ENCODE measurements around the gene RALGPS1.
A peak's percentile ranks its signal among the peaks of the same experiment; 100 is the strongest.

Gene RALGPS1

DNA sequence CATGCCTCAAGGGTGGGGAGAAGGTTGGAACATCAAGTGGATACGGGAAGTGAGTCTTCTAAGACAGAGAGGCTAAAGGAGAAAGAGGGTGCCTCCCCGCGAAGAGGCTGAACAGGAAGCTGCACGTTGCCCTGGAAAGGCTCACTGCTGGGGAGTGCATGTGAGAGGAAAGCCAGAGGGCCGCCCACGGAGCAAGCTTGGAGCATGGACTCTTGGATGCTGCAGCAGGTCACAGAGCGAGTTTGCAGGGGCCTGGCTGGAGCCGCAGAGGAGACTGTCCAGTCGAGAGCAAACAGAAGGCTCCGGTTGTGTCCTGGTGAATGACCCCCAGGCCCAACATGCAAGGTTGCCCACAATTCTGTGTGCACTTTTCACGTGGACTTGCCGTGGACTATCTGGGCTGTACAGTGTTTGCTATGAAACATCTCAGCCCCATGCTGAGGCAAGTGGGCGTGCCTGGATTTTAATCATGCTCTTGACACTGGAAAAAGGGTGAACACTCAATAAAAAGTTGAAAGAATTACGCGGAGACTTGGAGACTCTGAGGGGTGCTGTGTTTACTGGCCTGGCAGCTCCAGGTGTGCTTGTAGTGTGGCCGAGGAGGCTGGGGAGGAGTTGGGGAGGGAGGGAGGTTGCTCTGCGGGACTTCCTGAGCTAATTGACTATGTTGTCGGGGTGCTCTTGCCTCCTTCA, 295.5 kb downstream of the RALGPS1 start:
- no peak for DNase-seq (ENCODE audit: low read depth)

DNA sequence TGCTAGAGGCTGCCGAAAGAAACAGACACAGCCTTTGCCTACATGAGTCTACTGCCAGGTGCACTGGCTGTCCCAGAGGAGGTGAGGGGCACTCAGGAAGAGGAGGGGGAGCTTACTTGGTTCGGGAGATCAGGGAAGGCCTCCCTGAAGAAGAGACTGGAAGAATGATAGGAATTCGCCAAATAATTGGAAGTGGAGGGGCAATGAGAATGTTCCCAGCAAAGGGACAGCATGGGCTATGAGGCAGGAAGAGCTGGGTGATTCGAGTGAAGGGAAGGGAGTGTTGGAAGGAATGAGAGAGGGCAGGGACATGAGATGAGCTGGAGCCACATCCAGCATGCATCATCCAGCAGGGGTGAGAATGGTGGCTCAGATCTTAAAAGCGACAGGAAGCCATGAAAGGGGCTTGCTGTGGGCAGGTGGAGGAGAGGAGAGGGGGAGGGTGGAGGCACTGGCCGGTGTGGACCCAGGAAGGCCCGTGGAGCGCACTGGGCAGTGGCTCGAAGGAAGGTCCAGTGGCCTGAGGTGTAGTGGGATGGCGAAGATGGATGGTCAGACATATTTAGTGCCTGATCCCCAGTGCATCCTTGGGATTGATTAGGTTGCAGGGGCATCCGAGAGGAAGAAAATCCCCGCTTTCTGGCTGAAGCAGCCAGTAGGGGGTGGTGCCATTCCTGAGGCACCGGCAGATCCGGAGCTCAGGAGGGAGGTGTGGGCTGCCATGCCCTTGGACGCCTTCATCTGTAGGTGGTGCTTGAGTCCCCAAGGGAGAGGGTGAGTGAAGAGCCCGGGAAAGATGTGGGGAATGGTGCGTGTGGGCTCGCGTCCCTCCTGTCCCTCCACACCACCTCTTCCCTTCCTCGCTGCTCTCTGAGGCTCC, 296.5 kb downstream of the RALGPS1 start:
- DNase-seq (ENCODE audit: low read depth), result no peak

DNA sequence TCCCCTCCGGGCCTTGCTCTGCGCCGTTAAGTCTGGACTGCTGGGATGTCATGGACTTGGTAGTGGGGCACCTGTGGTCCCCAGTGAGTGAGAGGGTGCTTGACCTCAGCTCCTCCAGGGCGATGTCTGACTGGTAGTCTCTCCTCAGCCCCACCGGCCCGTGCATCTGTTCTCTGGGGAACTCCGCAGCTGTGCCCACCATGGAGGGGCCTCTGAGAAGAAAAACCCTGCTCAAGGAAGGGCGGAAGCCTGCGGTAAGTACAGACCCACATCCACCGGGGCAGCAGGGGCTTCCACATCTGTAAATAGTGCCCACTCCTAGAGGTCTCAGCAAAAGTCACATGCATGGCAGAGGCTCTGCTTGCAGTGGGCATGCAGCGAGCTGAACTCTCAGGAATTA, 297.4 kb downstream of the RALGPS1 start:
- DNase-seq (ENCODE audit: low read depth), result no peak

DNA sequence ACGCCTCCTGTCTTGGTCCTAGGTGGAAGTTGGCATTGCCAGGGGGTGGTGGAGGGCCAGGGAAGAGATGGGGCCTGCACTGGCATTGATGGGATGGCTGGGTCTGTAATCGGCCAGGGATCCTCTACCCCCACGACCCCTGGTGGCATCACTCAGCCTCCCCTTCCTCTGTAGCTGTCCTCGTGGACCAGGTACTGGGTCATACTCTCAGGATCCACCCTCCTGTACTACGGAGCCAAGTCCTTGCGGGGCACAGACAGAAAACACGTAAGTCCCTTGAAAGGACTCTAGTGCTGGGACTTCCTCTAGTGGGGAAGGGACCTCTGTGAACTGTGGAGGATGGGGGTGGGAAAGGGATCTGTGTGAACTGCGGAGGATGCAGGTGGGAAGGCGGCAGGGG, 297.9 kb downstream of the RALGPS1 start:
- DNase-seq (ENCODE audit: low read depth), result no peak

DNA sequence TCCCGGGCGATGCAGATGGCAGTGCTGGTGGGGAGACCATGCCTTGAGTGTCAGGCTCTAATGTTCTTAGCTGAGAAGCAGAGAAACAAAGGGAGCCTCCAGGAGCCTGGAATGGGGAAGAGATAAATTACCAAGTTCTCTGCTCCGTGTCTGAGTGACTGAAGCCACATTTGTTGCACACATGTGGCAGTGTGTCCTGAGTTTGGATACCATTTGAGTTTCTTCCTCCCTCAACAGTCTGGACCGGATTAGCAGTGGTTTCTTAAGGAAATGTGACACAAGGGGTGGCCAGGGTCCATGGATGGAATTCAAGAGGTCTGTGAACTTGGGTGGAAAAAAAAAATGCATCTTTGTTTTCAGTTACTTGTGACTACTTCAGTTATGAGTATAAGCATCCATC, 299.3 kb downstream of the RALGPS1 start:
- no peak for DNase-seq (ENCODE audit: low read depth)

DNA sequence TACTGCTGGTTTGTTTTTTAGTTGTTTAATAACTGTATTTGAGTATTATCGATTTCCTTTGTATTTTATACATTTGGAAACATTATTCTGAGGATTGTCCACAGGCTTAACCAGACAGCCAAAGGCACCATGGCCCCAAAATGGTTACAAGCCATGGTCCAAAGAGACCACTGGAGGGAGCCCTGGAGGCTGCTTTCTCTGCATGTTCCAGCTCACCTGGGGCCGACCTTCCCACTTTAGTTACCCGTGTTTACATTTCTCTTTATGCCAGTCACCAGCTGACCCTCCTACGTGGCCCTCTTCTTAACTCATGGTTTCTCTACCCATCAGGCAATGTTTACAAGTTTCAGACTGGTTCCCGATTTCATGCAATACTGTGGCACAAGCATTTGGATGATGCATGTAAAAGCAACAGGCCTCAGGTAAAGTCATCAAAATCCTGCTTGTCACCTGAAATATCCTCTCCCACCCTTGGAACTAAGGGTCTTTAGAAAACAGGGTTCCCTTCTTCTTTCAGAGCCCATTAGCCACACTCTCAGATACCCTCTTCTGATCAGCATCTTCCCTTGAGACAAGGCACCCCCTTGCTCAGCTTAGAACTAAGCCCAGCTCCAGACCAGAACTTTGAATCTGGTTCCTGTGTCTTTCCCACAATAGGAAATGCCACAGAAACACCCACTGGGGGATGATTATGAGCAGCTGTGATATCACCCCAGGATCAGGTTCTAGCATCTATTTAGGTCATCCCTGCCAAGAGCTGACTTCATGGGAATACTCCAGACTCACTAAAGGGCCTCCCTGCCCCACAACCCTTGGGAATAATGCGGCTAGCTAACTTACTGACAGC, 300.1 kb downstream of the RALGPS1 start:
- DNase-seq (ENCODE audit: low read depth), result peak; percentile 51

DNA sequence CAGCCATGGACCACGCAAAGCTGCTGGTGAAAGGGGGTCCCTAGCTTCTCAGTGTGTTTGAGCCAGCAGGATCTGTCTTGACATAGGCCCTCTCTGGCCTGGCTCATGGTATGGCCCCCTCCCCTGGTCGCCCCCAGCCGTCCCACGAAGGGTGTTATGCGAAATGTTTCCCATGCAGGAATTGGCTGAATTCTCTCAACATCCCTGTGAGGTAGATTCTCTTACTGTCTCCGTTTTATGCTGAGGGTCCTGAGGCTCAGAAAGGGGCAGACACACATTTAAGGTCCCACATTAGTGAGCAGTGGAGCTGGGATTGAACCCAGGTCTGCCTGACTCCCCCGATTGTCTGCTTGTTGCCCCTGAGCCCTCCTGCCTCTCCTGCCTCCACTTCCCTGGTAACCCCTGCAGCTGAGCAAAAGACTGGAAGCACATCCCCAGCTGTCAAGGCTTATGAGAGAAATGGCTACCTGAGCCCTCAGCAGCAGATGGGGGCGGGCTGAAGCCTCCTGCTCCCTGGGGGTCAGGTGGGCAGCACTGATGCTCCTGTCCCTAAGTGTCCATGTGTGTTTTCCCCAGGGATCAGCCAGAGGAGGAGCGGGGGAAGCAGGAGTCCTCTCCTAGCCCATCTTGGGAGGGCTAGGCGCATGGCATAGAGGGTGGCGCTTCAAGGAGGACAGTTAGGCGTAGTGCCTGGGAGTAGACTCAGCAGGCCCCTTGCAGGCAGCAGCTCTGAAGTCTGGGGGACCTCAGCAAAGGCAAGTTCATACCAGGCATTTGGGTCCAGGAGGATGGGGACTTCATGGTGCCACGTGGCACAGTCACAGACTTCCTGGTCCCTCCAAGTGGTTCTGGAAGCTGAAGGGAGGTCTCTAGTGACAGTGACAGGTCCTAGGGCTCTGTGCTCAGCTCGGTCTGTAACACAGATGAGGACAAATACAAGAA, 301.0 kb downstream of the RALGPS1 start:
- no peak for DNase-seq (ENCODE audit: low read depth)

DNA sequence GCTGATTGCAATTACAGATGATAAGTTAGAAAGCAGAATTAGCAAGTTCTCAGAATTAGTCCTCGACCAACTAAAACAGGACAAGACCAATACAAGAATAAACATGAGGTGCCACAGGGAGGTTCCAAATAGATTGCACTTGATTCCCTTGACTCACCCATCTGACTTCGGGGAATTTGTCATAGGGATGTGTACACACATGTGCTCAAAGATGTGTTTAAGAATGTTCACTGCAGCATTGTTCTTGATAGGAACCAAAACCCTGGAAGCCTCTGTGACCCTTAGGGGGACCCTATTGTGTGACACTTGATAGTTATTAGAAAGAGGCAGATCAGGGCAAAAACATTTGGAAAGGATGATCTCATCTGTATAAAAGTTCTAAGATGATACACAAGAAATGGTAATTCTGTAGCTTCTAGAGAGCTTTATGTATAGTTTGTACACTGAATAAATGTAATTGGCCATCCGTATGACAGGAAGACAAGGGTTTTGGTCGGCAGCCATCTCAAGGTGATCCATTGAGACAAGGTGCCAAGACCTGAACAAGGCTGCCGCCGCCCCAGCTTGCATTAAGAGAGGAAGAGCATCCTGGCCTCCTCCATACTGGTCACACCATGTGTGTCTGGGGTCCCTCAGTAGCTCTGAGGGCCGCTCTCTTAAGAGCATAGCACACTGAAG, 301.8 kb downstream of the RALGPS1 start:
- DNase-seq (ENCODE audit: low read depth), result no peak

DNA sequence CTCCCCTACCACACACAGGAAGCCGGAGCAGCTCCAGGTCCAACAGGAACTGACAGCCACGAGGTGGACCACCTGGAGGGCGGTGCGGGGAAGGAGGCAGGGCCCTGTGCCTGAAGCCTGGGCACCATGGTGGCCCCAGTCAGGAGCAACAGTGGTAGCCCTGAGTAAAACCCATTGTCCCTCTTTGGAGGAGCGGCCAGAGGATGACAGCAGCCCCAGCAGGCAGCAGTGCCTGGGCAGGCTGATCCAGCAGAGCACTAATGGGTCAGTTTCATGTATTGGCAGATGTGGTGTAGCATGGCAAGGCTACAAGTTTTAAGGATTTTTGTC, 302.3 kb downstream of the RALGPS1 start:
- DNase-seq (ENCODE audit: low read depth), result no peak

DNA sequence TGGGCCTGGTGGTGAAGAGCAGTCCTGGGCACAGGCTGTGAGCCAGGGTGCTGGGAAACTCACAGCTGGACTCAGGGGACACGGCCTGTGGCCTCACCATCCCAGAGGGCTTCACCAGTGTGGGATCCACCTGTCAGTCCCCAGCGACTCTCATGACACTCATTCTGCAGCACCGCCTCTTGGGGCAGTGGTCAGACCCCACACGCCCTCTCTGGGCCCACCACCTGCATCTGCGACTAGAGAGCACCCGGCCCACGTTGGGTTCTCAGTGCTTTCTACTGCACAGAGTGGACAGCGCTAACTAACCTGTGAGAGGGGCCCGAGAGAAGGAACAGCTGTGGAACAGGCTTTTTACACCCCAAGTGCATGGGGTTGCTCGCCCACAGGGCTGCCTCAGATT, 304.2 kb downstream of the RALGPS1 start:
- DNase-seq (ENCODE audit: low read depth), result no peak

DNA sequence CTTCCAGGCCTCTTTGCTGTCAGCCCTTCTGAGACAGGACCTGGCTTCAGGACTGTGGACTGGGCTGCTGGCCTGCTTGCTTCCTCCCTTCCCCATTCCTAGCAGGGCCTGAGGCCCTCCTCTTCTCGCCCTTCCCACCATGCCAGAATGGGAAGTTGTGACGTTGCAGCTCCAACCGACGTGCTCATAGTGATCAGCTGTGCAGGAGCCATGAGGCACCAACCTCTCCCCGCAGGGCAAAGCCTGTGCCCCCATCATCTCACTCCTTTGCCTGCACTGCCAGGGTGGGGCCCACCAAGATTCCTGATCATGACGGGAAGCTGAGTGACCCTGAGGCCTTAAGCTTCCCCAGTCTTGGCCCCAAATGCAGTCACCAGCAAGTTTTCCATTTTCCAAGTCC, 304.9 kb downstream of the RALGPS1 start:
- DNase-seq (ENCODE audit: low read depth), result no peak

DNA sequence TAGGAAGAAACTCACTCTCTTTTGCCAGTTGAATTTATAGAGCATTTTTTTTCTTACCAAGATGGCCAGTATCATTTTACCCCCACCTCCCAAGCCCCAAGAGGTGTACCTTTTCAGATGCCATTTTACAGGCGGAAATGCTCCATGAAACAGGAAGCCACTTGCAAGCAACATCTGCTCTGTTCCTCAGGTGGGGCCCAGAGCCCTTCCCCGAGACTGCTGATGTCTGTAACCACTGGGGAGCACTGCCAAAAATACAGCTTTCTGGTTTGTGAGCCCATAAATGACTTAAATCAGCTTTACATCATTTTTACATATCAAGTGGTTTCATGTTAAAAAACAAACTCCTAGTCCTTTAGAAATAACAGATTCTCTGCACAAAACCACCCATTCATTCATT, 307.1 kb downstream of the RALGPS1 start:
- DNase-seq (ENCODE audit: low read depth), result no peak

DNA sequence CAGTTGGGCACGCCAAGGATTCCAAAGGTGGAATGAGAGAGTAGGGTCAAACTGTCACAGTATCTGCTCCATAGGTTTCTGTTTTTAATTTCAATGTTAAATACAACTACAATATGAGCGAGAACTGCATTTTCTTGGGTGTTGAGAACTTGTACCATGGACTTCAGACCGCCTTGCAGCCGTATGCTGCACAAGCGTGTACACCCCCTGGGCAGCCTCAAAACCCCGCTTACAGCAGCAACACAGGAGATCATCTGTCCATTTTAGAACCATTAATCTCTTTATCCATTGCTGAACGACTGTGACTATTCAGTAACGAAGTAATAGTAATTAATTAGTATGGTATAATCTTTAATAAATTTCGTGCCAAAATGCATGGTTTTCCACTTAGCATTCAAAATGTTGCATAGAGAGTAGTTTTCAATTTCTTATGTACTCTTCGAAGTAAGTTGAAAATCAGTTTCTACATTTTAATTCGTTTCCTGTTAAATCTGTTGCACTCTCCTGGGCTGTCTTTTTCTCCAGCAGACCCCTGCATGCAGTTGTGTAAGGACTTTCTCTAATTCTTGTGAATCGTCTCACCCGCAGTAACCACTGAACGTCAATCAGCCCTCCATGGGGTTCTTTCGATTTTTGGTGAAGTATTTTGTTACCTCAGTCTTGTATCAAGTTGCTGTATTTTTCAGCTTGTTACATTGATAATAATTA, 308.0 kb downstream of the RALGPS1 start:
- DNase-seq (ENCODE audit: low read depth), result no peak

DNA sequence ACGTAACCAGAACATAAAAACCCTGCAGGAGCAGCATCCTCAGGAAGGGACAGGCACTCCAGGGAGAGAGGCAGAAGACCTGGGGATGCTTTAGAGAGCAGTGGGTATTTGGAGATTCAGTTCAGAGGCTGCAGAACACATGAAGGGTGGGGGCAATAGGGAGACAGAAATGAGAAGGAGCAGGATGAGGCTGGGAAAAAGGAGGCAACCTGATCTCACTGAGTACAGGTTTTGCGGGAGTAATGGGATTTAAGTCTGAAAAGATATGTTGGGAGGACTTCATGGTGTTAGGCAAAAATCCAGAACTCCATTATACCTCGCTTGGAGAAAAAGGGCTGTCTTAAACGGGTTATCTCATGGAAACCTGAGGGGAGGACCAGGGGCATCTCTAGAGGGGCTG, 308.7 kb downstream of the RALGPS1 start:
- no peak for DNase-seq (ENCODE audit: low read depth)

DNA sequence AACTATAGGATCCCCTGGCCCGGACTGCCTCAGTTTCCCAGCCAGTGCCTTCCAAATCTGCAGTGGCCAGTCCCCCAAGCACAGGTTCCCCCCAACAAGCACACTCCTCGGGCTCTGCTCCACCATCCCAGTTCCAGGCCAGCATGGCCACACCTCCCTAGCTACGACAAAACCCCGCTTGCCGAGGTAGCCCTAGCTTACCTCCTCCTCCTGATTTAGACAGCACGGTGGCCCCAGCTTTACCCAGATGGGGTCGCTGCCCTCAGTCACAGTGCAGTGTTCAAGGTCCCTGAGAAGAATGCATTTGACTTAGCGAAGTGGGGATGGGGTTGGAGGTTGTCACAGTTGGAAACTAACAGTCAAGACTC, 309.2 kb downstream of the RALGPS1 start:
- DNase-seq (ENCODE audit: low read depth), result no peak

DNA sequence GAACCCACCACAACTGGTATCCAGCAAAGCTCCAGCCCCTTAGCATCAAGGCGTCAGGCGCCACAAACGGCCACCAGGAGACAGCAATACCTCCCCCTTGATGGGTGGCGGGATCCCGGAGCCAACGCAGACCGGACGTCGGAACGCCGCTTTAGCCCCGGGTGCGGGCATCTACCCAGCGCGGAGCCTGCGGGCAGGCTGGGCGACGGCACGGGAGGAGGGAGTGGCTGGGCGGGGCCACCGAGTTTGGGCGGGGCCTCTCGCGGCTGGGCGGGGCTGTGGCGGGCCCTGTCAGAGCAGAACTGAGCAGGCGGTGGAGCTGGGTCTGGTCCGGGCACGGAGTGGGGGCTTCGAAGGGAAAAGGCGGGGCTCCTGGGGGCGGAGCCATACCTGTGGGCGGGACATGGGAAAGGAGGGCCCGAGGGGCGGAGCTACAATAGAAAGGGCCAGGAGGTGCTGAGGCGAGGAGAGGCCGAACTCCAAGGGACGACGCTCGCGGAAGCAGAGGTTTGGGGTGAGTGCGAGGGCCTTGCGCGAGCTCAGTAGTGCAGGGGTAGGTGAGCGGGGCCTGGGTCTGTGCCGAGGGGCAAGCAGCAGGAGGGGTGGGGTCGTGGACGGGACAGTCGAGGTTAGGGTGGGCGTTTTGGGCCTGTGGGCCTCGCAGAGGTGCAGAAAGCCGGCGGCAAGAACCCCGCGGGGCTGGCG, 309.7 kb downstream of the RALGPS1 start:
- peak; percentile 76 for DNase-seq (ENCODE audit: low read depth)

DNA sequence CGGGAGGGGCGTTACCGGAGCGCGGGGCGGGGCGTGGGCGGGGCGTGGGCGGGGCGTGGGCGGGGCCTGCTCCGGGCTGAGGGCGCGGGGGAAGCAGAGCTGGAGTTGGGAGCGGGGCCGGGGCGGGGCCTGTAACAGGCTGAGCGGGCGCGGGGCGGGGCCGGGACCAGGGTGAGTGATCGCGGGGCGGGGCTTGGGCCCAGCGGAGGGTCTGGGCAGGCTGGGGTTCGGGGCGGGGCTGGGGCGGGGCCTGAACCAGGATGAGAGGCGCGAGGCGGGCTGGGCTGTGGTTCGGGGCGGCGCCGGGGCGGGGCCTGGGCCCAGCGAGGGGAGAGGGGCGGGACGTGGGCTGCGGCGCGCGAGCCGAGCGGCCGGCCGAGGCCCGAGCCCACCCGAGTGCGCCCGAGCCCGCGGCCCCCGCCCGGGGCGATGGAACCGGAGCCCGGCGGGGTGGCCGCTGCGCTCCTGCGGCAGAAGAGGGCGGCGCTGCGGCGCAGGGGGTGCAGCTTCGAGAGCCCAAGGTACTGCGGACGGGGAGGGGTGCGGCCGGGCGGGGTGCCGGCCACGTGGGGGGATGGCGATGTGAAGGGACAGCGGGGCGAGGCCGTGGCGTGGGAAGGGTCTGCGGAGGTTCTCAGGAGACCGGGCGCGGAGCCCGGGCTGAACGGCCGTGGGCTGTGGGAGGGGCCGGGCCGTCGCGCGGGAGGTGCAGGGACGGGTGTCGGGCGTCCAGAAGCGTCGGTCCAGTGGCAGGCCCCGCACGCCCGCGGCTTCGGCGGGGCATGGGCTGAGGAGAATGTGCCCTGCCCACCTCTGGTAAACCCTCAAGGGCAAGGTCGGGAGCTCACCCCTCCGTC, 310.5 kb downstream of the RALGPS1 start:
- DNase-seq (ENCODE audit: low read depth), result peak; percentile 87

DNA sequence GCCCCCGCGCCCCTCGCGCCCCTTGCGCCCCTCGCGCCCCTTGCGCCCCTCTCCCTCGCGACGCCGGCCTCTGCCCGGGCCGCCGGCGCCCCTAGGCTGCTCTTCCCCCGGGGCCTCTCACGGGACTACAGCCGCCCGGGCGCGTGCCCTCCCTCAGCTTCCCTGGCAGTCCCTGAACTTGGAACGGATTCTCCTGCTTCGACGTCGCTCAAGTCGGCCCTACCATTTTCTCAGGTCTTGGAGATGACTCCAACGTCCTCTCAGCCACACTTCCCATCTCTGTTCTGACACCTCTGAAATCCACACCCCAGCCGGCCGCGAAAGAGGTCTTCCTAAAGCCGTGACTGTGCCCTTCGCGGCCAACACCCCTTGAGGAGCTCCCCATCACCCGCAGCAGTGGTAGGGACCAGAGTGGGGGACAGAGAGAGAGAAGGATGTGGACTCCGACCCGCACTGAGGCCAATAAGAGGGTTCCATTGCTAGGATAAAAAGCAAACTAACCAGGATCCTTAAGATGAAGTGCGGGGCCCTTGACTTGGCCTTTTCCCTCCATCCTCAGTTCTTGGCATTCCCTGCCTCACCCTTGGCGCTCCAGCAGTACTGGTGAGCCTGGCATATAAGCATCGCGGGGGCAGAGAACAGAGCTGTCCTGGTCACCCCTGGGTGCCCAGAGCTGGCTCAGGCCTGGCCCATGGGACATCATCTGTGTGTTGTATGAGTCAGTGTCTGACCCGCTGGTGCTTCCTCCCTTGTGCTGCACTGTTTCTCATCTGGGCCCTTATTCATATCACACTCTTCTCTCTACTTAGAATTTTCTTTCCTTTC, 311.4 kb downstream of the RALGPS1 start:
- DNase-seq (ENCODE audit: low read depth), result no peak

Data from activated T-cell treated with anti-CD3 and anti-CD28 coated beads for 24 hours (primary cell).